DOHH2 (cell line): ENCODE results near the gene PRODH.
"Not testable (repeated sequence)": the region's sequence is repeated elsewhere in the genome, so short reads cannot be mapped to it uniquely, and the experiment has no call there.

Experiments used
- H3F3A ChIP-seq: fragments of 200-600 bp; sonication (generic), shearing (Covaris generic); 2 replicates; pipeline ENCODE4 v1.6.0; 2016; ENCODE audit warnings: antibody characterized with exemption, mild to moderate bottlenecking; ENCODE audit not compliant: control insufficient read depth, insufficient read depth
- H3K27ac ChIP-seq: fragments of 200-600 bp; sonication (generic); 2 replicates; pipeline ENCODE4 v1.5.1; 2014; ENCODE audit warnings: low read depth, mild to moderate bottlenecking, low read length, moderate library complexity
- H3K27me3 ChIP-seq: fragments of 200-600 bp; sonication (generic); 2 replicates; pipeline ENCODE4 v1.6.1; 2014; ENCODE audit warnings: mild to moderate bottlenecking, low read length, mixed read lengths; ENCODE audit not compliant: control insufficient read depth
- H3K36me3 ChIP-seq: fragments of 200-600 bp; sonication (generic); 2 replicates; pipeline ENCODE4 v1.6.1; 2014; ENCODE audit warnings: mild to moderate bottlenecking, low read length, moderate library complexity, mixed read lengths; ENCODE audit not compliant: control insufficient read depth
- H3K4me1 ChIP-seq: fragments of 200-600 bp; sonication (generic); 2 replicates; pipeline ENCODE4 v1.6.1; 2014; ENCODE audit warnings: mild to moderate bottlenecking, low read length, mixed read lengths; ENCODE audit not compliant: control insufficient read depth
- H3K4me2 ChIP-seq: fragments of 200-600 bp; sonication (generic); 2 replicates; pipeline ENCODE4 v1.6.0; 2014; ENCODE audit warnings: mild to moderate bottlenecking, low read length, moderate library complexity
- H3K4me3 ChIP-seq: fragments of 200-600 bp; sonication (generic); 2 replicates; pipeline ENCODE4 v1.5.1; 2014; ENCODE audit warnings: mild to moderate bottlenecking, low read length, mixed read lengths
- H3K79me2 ChIP-seq: fragments of 200-600 bp; sonication (generic); 2 replicates; pipeline ENCODE4 v1.6.1; 2014; ENCODE audit warnings: mild to moderate bottlenecking, low read length, mixed read lengths; ENCODE audit not compliant: control insufficient read depth
- H3K9me2 ChIP-seq: fragments of 200-600 bp; sonication (generic); replicated peaks from 2 replicates; pipeline ENCODE4 v1.6.1; 2014; ENCODE audit warnings: mild to moderate bottlenecking, low read length, mixed read lengths; ENCODE audit not compliant: control insufficient read depth
- H3K9me3 ChIP-seq: fragments of 200-600 bp; sonication (generic); 2 replicates; pipeline ENCODE4 v1.6.1; 2014; ENCODE audit warnings: antibody characterized with exemption, low read length, mixed read lengths; ENCODE audit not compliant: control insufficient read depth, insufficient read depth
- H4K20me1 ChIP-seq: fragments of 200-600 bp; sonication (generic); 2 replicates; pipeline ENCODE4 v1.6.0; 2014; ENCODE audit warnings: low read depth, mild to moderate bottlenecking, antibody characterized with exemption, low read length, moderate library complexity; ENCODE audit not compliant: control insufficient read depth, insufficient read depth
- EZH2phosphoT487 ChIP-seq: fragments of 200-600 bp; sonication (generic); IDR thresholded peaks from 2 replicates; pipeline ENCODE4 v1.6.1; 2017; ENCODE audit warnings: borderline replicate concordance, mild to moderate bottlenecking, antibody characterized with exemption, low read length, moderate library complexity, mixed read lengths
- TF ChIP-seq, protein P1 (sequence below): fragments of 200-600 bp; sonication (generic); IDR thresholded peaks from one replicate; pipeline ENCODE4 v1.5.1; 2014; ENCODE audit warnings: antibody characterized with exemption, mild to moderate bottlenecking, low read depth, low read length; ENCODE audit not compliant: poor library complexity, severe bottlenecking

The PRODH gene

DNA sequence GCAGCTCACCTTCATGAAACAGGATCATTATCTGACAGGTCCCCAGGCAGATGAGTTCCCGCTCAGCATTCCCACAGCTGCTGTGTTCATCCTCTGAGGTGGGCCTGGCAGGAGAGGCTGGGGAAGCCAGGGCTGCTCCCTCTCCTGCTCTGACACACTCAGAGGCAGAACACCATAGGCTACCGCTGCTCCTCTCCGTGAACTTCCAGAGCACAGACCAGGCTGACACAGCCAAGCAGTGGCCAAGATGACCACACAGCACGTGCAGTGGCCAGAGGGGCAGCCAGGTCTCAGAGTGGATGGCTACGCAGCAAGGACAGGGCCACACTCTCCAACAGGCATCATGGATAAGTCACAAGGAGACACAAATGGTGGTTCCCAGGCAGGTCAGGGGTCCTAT lies 8.5 kb downstream of the PRODH start:
- H3K36me3 ChIP-seq, result no peaks in the 10 kb centered on the region
- TF ChIP-seq EZH2phosphoT487, result no peak
- TF ChIP-seq, protein P1, sequence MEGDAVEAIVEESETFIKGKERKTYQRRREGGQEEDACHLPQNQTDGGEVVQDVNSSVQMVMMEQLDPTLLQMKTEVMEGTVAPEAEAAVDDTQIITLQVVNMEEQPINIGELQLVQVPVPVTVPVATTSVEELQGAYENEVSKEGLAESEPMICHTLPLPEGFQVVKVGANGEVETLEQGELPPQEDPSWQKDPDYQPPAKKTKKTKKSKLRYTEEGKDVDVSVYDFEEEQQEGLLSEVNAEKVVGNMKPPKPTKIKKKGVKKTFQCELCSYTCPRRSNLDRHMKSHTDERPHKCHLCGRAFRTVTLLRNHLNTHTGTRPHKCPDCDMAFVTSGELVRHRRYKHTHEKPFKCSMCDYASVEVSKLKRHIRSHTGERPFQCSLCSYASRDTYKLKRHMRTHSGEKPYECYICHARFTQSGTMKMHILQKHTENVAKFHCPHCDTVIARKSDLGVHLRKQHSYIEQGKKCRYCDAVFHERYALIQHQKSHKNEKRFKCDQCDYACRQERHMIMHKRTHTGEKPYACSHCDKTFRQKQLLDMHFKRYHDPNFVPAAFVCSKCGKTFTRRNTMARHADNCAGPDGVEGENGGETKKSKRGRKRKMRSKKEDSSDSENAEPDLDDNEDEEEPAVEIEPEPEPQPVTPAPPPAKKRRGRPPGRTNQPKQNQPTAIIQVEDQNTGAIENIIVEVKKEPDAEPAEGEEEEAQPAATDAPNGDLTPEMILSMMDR, result no peak
- no peaks in the 10 kb centered on the region for H4K20me1 ChIP-seq
- H3K27ac ChIP-seq, result no peak overlapping the region
- H3K27me3 ChIP-seq, result no peaks in the 10 kb centered on the region
- no peak overlapping the region for H3K4me3 ChIP-seq
- H3K4me2 ChIP-seq, result no peak overlapping the region
- H3F3A ChIP-seq, result no peaks in the 10 kb centered on the region
- no peaks in the 10 kb centered on the region for H3K79me2 ChIP-seq
- no peaks in the 10 kb centered on the region for H3K9me3 ChIP-seq
- no peaks in the 10 kb centered on the region for H3K9me2 ChIP-seq
- no peaks in the 10 kb centered on the region for H3K4me1 ChIP-seq

DNA sequence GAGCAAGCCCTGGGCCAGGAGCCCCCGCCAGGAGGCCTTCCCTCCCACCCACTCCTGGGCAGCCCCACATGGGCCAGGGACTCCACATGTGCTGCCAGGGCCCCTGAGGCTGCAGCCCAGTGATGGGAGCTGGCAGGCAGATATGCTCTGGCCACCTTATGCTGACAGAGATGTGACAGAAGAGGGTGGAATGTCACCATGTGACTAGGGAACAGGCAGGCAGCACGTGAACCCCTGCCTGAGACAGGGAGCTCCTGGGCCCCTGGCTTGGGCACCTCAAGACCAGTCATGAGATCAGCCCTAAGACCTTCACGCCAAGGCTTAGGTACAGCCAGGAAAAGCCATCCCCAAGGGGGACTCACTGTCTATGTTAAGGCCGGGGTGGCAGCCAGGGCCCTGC lies 9.1 kb downstream of the PRODH start:
- no peaks in the 10 kb centered on the region for H3K79me2 ChIP-seq
- no peaks in the 10 kb centered on the region for H3K36me3 ChIP-seq
- H3K4me1 ChIP-seq, result no peaks in the 10 kb centered on the region
- H3K4me2 ChIP-seq, result no peak overlapping the region
- no peaks in the 10 kb centered on the region for H3K9me2 ChIP-seq
- H3K9me3 ChIP-seq, result no peaks in the 10 kb centered on the region
- TF ChIP-seq EZH2phosphoT487, result no peak
- TF ChIP-seq, protein P1, result no peak
- H4K20me1 ChIP-seq, result no peaks in the 10 kb centered on the region
- H3K4me3 ChIP-seq, result no peak overlapping the region
- no peaks in the 10 kb centered on the region for H3F3A ChIP-seq
- H3K27me3 ChIP-seq, result no peaks in the 10 kb centered on the region
- no peak overlapping the region for H3K27ac ChIP-seq

DNA sequence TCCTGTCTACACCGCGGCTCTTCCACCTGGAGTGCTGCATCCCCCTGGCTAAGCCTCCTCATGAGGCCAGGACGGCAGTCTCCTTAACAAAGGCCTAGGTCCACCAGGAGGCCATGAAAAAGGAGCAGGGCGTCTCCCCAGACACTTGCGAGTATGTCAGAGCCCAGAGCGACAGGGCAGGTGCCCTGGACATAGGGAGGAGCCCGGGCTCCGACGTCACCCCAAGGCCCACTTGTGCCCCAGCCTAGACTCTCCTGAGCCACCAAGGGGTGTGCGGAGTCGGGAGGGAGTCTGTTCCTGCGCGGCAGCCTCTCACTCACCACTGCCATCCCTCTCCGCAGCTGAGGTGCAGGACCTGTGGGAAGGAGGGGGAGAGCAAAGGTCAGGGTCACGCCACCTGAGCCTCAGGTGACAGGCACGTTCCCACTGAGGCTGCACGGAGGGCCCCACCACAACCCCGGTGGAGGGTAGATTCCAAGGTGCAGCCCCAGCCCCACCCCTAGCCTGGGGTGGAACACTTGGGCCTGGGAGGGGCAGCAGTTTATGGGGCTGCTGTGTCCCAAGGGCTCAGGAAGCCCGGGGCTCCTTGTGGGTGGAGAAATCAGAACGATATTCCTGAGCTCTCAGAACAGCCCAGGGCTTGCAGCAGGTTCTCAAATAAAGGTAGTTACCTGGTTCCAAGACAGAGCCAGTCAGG lies 10.6 kb downstream of the PRODH start:
- Histone ChIP-seq H3K27me3 (no peaks in the 10 kb centered on the region), H4K20me1 (no peaks in the 10 kb centered on the region), H3K4me1 (no peaks in the 10 kb centered on the region), H3K9me2 (no peaks in the 10 kb centered on the region), H3K4me2 (no peak overlapping the region), H3K79me2 (no peaks in the 10 kb centered on the region), H3K9me3 (no peaks in the 10 kb centered on the region), H3K4me3 (no peak overlapping the region), H3K36me3 (no peaks in the 10 kb centered on the region), H3F3A (no peaks in the 10 kb centered on the region), H3K27ac (no peak overlapping the region)
- TF ChIP-seq, protein P1, result no peak
- TF ChIP-seq EZH2phosphoT487, result no peak

DNA sequence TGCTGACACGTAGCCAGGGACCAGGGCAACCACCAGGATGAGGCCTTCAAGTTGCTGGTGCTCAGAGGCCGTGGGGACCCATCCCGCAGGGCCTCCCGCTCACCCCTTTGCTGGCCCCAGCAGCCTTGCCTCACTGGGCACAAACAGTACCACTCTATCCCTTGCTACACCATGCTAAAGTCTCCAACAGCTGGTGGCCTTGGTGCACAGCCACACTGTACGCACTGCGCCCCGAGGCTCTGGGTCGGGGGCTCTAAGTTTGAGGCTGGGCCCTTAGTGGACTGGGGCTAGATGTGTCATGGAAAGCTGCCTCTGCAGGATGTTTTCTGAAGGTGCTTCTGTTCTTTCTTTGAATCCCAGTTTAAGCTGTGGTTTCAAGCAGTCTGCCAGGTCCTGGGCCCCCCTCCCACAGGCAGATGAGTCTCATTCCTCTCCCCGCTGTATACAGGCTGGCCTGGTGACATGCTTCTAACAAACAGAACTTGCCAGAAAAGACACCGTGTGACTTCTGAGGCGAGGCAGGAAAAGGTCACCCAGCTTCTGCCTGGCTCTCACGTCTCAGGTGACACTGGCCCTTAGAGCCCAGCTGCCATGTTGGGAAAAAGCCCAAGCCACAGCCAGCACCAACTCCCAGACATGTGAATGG lies 15.7 kb downstream of the PRODH start:
- not testable (repeated sequence) for H3K79me2 ChIP-seq, H3K4me1 ChIP-seq, H3K27me3 ChIP-seq

DNA sequence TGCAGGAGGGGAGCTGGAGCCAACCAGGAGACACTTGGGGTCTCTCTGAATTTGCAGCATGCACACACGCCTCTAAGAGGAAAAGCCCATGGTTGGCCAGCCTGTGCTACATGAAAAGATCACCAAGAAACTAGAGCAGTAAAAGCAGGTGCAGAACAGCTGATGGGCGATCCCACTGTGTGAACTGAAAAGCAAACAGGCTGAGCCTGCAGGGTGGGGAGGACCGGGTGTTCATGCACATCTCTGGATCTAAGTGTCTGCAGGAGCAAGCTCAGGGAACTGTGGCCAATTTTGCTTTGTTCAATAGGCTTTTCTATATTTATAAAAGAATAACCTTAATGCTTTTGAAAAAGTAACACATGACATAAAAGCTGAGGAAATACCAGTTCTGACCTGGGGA lies 18.3 kb downstream of the PRODH start:
- H3K4me3 ChIP-seq, result not testable (repeated sequence)

More for the DNA sequence above, 15.7 kb downstream of the PRODH start:
- not testable (repeated sequence) for H3K4me2 ChIP-seq, H4K20me1 ChIP-seq, H3K27ac ChIP-seq, H3K9me3 ChIP-seq, H3K9me2 ChIP-seq, H3K36me3 ChIP-seq, H3K4me3 ChIP-seq, H3F3A ChIP-seq

DNA sequence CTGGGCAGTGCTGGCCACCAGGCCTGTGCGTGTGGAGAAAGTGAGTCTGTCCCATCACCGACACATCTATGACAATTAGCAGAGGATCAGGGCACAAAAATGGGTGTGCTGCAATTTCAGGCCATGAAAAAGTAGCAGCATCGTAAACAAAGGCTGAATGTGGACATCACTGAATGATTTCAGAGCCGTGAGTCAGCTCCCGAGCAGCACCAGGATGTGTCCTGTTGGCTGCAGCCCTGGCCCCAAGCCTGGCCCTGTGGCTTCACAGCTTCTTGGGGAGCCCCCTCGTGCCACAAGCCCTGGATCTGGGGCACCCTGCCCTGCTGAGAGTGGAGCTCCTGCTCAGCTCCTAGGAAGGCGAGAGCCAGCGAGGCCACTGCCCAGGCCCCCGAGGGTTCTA lies 20.5 kb downstream of the PRODH start:
- not testable (repeated sequence) for H3K9me3 ChIP-seq, H3K4me2 ChIP-seq, H3K9me2 ChIP-seq, H3K27ac ChIP-seq, H3K36me3 ChIP-seq, H4K20me1 ChIP-seq, H3K4me3 ChIP-seq, H3F3A ChIP-seq, H3K79me2 ChIP-seq, H3K4me1 ChIP-seq, H3K27me3 ChIP-seq

More for the DNA sequence above, 18.3 kb downstream of the PRODH start:
- H4K20me1 ChIP-seq, H3K27ac ChIP-seq, H3K36me3 ChIP-seq, H3K4me2 ChIP-seq, H3K4me1 ChIP-seq, H3K9me2 ChIP-seq, H3K27me3 ChIP-seq, H3K9me3 ChIP-seq, H3F3A ChIP-seq, H3K79me2 ChIP-seq: not testable (repeated sequence)
